ENCODE measurements around the gene TSPAN2. TPM values are rescaled to one million over a fixed set of nuclear protein-coding genes. Genes with fewer than 3 reads are reported as not detected.

Gene TSPAN2
- total RNA-seq, 1 experiment from 2014 or later, result 6.8 TPM

DNA sequence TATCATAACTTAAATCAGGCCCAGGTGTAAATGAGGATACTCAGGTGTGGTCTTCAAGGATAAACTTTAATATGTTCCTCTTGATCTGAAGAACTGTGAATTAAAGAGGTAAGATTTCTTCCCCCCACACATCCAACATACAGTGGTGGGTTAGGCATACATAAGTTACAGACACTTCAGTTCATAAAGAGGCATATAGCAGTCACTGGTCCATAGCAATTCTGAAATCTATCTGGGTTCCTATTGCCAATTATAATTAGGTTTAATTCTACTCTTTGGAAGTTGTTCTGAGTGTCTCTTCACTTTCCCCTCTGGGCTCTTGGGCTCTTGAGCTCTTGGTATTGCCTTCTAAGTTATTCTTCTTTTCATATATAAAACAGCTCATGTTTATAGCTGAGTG is 32.5 kb upstream of the TSPAN2 start:
- Mint-ChIP-seq H3K27me3 (ENCODE audit: insufficient read depth, unreplicated experiment) (no peaks in the 10 kb centered on the region), H3K9me3 (ENCODE audit: unreplicated experiment) (no peaks in the 10 kb centered on the region), H3K4me1 (ENCODE audit: low read depth, unreplicated experiment) (peaks cover 5% of the 10 kb centered on the region), H3K27ac (ENCODE audit: unreplicated experiment) (no peak overlapping the region), H3K4me3 (ENCODE audit: unreplicated experiment) (no peak overlapping the region), H3K36me3 (ENCODE audit: insufficient read depth, unreplicated experiment) (no peaks in the 10 kb centered on the region)
- no peak overlapping the region for H3K4me3 ChIP-seq (ENCODE audit: low read depth, low read length)
- H3K4me1 ChIP-seq, result peaks cover 6% of the 10 kb centered on the region; the same call in 1 of the 2 replicates
- H3K9me3 ChIP-seq, result no peaks in the 10 kb centered on the region
- TF ChIP-seq, protein P1, sequence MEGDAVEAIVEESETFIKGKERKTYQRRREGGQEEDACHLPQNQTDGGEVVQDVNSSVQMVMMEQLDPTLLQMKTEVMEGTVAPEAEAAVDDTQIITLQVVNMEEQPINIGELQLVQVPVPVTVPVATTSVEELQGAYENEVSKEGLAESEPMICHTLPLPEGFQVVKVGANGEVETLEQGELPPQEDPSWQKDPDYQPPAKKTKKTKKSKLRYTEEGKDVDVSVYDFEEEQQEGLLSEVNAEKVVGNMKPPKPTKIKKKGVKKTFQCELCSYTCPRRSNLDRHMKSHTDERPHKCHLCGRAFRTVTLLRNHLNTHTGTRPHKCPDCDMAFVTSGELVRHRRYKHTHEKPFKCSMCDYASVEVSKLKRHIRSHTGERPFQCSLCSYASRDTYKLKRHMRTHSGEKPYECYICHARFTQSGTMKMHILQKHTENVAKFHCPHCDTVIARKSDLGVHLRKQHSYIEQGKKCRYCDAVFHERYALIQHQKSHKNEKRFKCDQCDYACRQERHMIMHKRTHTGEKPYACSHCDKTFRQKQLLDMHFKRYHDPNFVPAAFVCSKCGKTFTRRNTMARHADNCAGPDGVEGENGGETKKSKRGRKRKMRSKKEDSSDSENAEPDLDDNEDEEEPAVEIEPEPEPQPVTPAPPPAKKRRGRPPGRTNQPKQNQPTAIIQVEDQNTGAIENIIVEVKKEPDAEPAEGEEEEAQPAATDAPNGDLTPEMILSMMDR (IDR thresholded peaks at IDR 0.05; ENCODE audit: insufficient read depth in 1 of 2, low read depth in 1 of 2, low read length in 1 of 2, severe bottlenecking in 1 of 2, unreplicated experiment in 1 of 2), result no peak
- ChIA-PET CTCF (no interaction called here), POLR2A (no interaction called here)
- BruUV-seq (replicated peaks), result no TSS peak
- H3K27me3 ChIP-seq (replicated peaks; ENCODE audit: control insufficient read depth, insufficient read depth, low read length), result no peaks in the 10 kb centered on the region
- intact Hi-C loops (cut with micrococcal nuclease; ENCODE audit: unreplicated experiment), result no loop called here
- no peaks in the 10 kb centered on the region for H3K36me3 ChIP-seq (ENCODE audit: control insufficient read depth, insufficient read depth, low read length)
- DNase-seq, result no peak

DNA sequence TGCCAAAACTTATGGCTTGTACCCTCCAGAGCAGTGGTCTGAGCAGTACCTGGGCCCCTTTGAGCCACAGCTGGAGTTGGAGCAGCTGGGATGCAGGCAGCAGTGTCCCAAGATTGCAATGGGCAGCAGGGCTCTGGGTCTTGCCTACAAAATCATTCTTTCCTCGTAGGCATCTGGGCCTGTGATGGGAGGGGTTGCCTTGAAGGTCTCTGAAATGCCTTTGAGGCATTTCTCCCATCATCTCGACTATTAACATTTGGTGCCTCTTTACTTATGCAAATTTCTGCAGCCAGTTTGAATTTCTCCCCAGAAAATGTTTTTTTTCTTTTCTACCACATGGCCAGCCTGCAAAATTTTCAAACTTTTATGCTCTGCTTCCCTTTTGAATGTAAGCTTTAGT is 31.0 kb upstream of the TSPAN2 start:
- Mint-ChIP-seq H3K4me3 (ENCODE audit: unreplicated experiment) (no peak overlapping the region), H3K27ac (ENCODE audit: unreplicated experiment) (no peak overlapping the region), H3K9me3 (ENCODE audit: unreplicated experiment) (no peaks in the 10 kb centered on the region), H3K27me3 (ENCODE audit: insufficient read depth, unreplicated experiment) (no peaks in the 10 kb centered on the region), H3K36me3 (ENCODE audit: insufficient read depth, unreplicated experiment) (no peaks in the 10 kb centered on the region), H3K4me1 (ENCODE audit: low read depth, unreplicated experiment) (peaks cover 5% of the 10 kb centered on the region)
- Histone ChIP-seq H3K9me3 (no peaks in the 10 kb centered on the region), H3K4me3 (ENCODE audit: low read depth, low read length) (no peak overlapping the region), H3K36me3 (ENCODE audit: control insufficient read depth, insufficient read depth, low read length) (no peaks in the 10 kb centered on the region), H3K27me3 (replicated peaks; ENCODE audit: control insufficient read depth, insufficient read depth, low read length) (no peaks in the 10 kb centered on the region), H3K4me1 (peaks cover 7% of the 10 kb centered on the region; the same call in 1 of the 2 replicates)
- BruUV-seq (replicated peaks), result no TSS peak
- DNase-seq, result no peak
- ChIA-PET POLR2A (no interaction called here), CTCF (no interaction called here)
- intact Hi-C loops (cut with micrococcal nuclease; ENCODE audit: unreplicated experiment), result no loop called here
- TF ChIP-seq, protein P1 (IDR thresholded peaks at IDR 0.05; ENCODE audit: insufficient read depth in 1 of 2, low read depth in 1 of 2, low read length in 1 of 2, severe bottlenecking in 1 of 2, unreplicated experiment in 1 of 2), result no peak

DNA sequence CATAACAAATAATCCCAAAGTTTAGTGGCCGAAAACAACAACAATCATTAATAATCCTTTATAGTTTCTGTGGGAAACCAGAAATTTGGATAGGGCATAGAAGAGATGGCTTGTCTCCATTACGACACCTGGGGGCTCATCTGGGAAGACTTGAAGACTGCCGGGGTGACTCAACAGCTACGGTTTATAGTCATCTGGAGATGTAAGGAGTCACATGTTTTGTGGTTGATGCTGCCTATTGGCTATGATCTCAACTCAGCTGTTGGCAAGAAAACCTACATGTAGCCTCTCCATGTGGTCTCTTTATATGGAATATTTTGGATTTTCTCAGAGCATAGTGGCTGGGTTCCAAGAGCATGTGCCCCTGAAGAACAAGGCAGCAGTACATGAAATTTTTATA is 29.3 kb upstream of the TSPAN2 start:
- ChIA-PET CTCF (no interaction called here), POLR2A (no interaction called here)
- intact Hi-C loops (cut with micrococcal nuclease; ENCODE audit: unreplicated experiment), result no loop called here
- no peaks in the 10 kb centered on the region for H3K27me3 ChIP-seq (replicated peaks; ENCODE audit: control insufficient read depth, insufficient read depth, low read length)
- H3K9me3 ChIP-seq, result no peaks in the 10 kb centered on the region
- Mint-ChIP-seq H3K4me3 (ENCODE audit: unreplicated experiment) (no peak overlapping the region), H3K27ac (ENCODE audit: unreplicated experiment) (no peak overlapping the region), H3K36me3 (ENCODE audit: insufficient read depth, unreplicated experiment) (no peaks in the 10 kb centered on the region), H3K9me3 (ENCODE audit: unreplicated experiment) (no peaks in the 10 kb centered on the region), H3K27me3 (ENCODE audit: insufficient read depth, unreplicated experiment) (no peaks in the 10 kb centered on the region), H3K4me1 (ENCODE audit: low read depth, unreplicated experiment) (peaks cover 5% of the 10 kb centered on the region)
- DNase-seq, result no peak
- no peak overlapping the region for H3K4me3 ChIP-seq (ENCODE audit: low read depth, low read length)
- peaks cover 7% of the 10 kb centered on the region; the same call in 1 of the 2 replicates for H3K4me1 ChIP-seq
- H3K36me3 ChIP-seq (ENCODE audit: control insufficient read depth, insufficient read depth, low read length), result no peaks in the 10 kb centered on the region
- TF ChIP-seq, protein P1 (IDR thresholded peaks at IDR 0.05; ENCODE audit: insufficient read depth in 1 of 2, low read depth in 1 of 2, low read length in 1 of 2, severe bottlenecking in 1 of 2, unreplicated experiment in 1 of 2), result no peak
- no TSS peak for BruUV-seq (replicated peaks)
